Loucy (cell line): ENCODE measurements around the gene NIN.
A peak's percentile ranks its signal among the peaks of the same experiment; 100 is the strongest.

ENCODE experiments used
- H2AFZ ChIP-seq: fragments of 200-600 bp; sonication (generic); 2 replicates; pipeline ENCODE4 v1.6.0; 2016; ENCODE audit warnings: antibody characterized with exemption, mild to moderate bottlenecking, low read length, moderate library complexity
- H3F3A ChIP-seq: fragments of 200-600 bp; 2 replicates; pipeline ENCODE4 v1.6.0; 2016; ENCODE audit warnings: antibody characterized with exemption, low read depth, mild to moderate bottlenecking
- H3K27me3 ChIP-seq: fragments of 200-600 bp; sonication (generic); 2 replicates; pipeline ENCODE4 v1.6.1; 2014; ENCODE audit warnings: low read length, mild to moderate bottlenecking; ENCODE audit not compliant: insufficient read depth, poor library complexity, severe bottlenecking
- H3K36me3 ChIP-seq: fragments of 200-600 bp; sonication (generic); 2 replicates; pipeline ENCODE4 v1.6.1; 2016; ENCODE audit warnings: low read length; ENCODE audit not compliant: insufficient read depth
- H3K4me1 ChIP-seq: fragments of 200-600 bp; sonication (generic); 2 replicates; pipeline ENCODE4 v1.5.1; 2014; ENCODE audit warnings: low read length, mild to moderate bottlenecking; ENCODE audit not compliant: insufficient read depth, poor library complexity, severe bottlenecking
- H3K4me2 ChIP-seq: fragments of 200-600 bp; sonication (generic); 2 replicates; pipeline ENCODE4 v1.6.0; 2014; ENCODE audit warnings: antibody characterized with exemption, low read length, low read depth, mild to moderate bottlenecking; ENCODE audit not compliant: poor library complexity, severe bottlenecking
- H3K4me3 ChIP-seq: fragments of 200-600 bp; sonication (generic); 2 replicates; pipeline ENCODE4 v1.5.1; 2014; ENCODE audit warnings: low read length, mild to moderate bottlenecking, mixed read lengths; ENCODE audit not compliant: poor library complexity, severe bottlenecking
- H3K79me2 ChIP-seq: fragments of 200-600 bp; sonication (generic); 2 replicates; pipeline ENCODE4 v1.6.1; 2014; ENCODE audit warnings: low read length; ENCODE audit not compliant: insufficient read depth
- H3K9ac ChIP-seq: fragments of 200-600 bp; sonication (generic); 2 replicates; pipeline ENCODE4 v1.6.0; 2014; ENCODE audit warnings: mild to moderate bottlenecking, low read depth, low read length, moderate library complexity; ENCODE audit not compliant: poor library complexity, severe bottlenecking
- H3K9me2 ChIP-seq: fragments of 200-600 bp; sonication (generic); replicated peaks from 2 replicates; pipeline ENCODE4 v1.6.1; 2016; ENCODE audit warnings: low read depth, low read length, mixed read lengths
- H3K9me3 ChIP-seq: fragments of 200-600 bp; sonication (generic); 2 replicates; pipeline ENCODE4 v1.6.1; 2014; ENCODE audit warnings: mild to moderate bottlenecking, antibody characterized with exemption, low read length, low read depth; ENCODE audit not compliant: insufficient read depth
- H4K20me1 ChIP-seq: fragments of 200-600 bp; sonication (generic); 2 replicates; pipeline ENCODE4 v1.6.0; 2014; ENCODE audit warnings: antibody characterized with exemption, low read length, mild to moderate bottlenecking; ENCODE audit not compliant: insufficient read depth, poor library complexity, severe bottlenecking
- EZH2phosphoT487 ChIP-seq: fragments of 200-600 bp; IDR thresholded peaks from 2 replicates; pipeline ENCODE4 v1.6.1; 2018; ENCODE audit warnings: antibody characterized with exemption, mild to moderate bottlenecking, moderate library complexity, borderline replicate concordance
- TF ChIP-seq, protein P1 (sequence below): fragments of 200-600 bp; sonication (generic); conservative IDR thresholded peaks from 2 replicates; pipeline ENCODE4 v1.5.1; 2014; ENCODE audit warnings: mild to moderate bottlenecking, antibody characterized with exemption, low read length

The NIN gene

DNA sequence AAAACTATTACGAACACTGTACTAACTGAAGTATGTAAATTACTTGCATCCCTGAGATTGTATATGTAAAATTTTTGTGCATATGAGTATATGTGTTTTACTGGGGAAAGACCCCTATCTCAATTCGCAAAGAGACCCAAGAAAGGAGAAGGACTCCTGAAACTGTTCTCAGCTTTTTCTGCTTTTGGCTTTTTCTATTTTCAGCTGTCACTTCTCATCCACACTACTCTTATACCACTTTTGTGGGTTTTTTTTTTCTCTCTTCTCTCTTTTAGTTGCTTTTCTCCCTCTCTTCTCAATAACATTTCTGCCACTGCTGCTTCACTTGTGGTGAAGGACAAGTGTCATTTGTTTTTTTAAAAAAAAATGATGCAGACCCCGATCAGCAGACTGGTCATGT lies 39.8 kb downstream of the NIN start:
- Histone ChIP-seq H2AFZ (no peak overlapping the region), H4K20me1 (peaks cover 12% of the 10 kb centered on the region), H3K4me3 (no peak overlapping the region), H3K9me2 (no peaks in the 10 kb centered on the region), H3K36me3 (peaks cover 42% of the 10 kb centered on the region), H3K9ac (no peak overlapping the region), H3K27me3 (no peaks in the 10 kb centered on the region), H3K9me3 (no peaks in the 10 kb centered on the region), H3K79me2 (peaks cover 34% of the 10 kb centered on the region), H3F3A (no peaks in the 10 kb centered on the region; the same call in 1 of the 2 replicates), H3K4me1 (peaks cover 71% of the 10 kb centered on the region), H3K4me2 (no peak overlapping the region)
- TF ChIP-seq EZH2phosphoT487, result no peak
- TF ChIP-seq, protein P1, sequence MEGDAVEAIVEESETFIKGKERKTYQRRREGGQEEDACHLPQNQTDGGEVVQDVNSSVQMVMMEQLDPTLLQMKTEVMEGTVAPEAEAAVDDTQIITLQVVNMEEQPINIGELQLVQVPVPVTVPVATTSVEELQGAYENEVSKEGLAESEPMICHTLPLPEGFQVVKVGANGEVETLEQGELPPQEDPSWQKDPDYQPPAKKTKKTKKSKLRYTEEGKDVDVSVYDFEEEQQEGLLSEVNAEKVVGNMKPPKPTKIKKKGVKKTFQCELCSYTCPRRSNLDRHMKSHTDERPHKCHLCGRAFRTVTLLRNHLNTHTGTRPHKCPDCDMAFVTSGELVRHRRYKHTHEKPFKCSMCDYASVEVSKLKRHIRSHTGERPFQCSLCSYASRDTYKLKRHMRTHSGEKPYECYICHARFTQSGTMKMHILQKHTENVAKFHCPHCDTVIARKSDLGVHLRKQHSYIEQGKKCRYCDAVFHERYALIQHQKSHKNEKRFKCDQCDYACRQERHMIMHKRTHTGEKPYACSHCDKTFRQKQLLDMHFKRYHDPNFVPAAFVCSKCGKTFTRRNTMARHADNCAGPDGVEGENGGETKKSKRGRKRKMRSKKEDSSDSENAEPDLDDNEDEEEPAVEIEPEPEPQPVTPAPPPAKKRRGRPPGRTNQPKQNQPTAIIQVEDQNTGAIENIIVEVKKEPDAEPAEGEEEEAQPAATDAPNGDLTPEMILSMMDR, result no peak

DNA sequence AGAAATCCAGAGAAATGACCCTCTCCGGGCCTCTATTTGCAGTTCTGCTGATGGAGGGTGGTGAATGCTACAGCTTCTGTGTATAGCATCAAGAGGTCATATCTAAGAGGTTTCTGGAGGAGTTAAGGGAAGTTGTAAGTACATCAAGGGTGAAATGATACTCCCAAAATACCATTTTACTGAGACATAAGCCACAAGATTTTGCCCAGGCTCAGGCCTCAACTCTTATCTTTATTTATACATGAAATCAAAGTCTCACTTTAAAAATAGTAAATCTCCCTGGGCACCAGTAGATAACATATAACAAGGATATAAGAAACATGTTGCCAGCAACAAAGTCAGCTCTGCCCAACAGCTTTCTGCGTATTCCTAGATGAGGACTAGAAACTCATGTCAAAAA lies 40.4 kb downstream of the NIN start:
- H3K9ac ChIP-seq, result no peak overlapping the region
- H3K4me2 ChIP-seq, result no peak overlapping the region

DNA sequence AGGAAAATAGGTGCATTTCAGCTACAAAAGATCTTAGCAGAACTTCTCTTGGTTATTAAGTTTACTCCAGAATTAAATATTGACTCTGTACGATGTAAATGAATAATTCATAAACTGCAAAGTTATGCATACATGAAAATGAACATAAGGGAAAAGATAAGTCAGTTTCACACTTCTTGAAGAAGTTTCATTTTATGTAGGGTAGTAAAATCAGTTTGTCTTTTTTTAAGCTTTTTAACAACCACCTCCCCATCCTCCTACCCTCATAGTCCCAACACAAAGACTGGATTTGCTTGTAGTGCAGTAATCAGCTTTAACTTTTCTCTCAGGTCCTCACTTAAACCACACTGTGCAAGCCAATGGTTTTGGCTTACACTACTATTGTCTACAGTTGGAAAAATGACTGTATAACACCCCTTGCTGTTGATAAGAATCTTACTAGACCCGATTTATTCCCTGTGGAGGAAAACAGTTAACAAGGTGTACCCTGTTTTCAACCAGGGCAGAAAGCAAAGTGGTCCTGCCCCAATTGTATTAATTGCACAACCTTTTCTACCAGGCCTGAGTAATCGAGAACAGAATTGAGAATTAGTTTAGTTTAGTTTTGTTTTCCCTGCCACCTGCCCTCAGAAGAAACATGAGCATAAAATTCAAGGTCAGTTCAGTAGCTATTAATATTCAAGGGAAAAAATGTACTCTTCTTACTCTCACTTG lies 44.1 kb downstream of the NIN start:
- Histone ChIP-seq H3K9ac (no peak overlapping the region), H3K9me3 (no peaks in the 10 kb centered on the region), H3K36me3 (peaks cover 56% of the 10 kb centered on the region), H4K20me1 (peaks cover 3% of the 10 kb centered on the region), H3K4me1 (peaks cover 53% of the 10 kb centered on the region), H3F3A (no peaks in the 10 kb centered on the region; the same call in 1 of the 2 replicates), H3K79me2 (0 out of 2 replicates have a peak, but pooled peaks cover 3% of the 10 kb centered on the region), H3K9me2 (no peaks in the 10 kb centered on the region), H2AFZ (no peak overlapping the region), H3K27me3 (no peaks in the 10 kb centered on the region), H3K4me3 (no peak overlapping the region), H3K4me2 (peak overlapping the region; percentile 26)
- TF ChIP-seq, protein P1, result no peak
- TF ChIP-seq EZH2phosphoT487, result no peak

More for the DNA sequence above, 40.4 kb downstream of the NIN start:
- no peaks in the 10 kb centered on the region for H3K9me2 ChIP-seq
- H2AFZ ChIP-seq, result no peak overlapping the region
- TF ChIP-seq, protein P1, result no peak
- no peak for TF ChIP-seq EZH2phosphoT487
- no peaks in the 10 kb centered on the region; the same call in 1 of the 2 replicates for H3F3A ChIP-seq
- peaks cover 28% of the 10 kb centered on the region for H3K79me2 ChIP-seq
- H3K4me1 ChIP-seq, result peaks cover 77% of the 10 kb centered on the region
- H4K20me1 ChIP-seq, result peaks cover 12% of the 10 kb centered on the region
- H3K4me3 ChIP-seq, result no peak overlapping the region
- no peaks in the 10 kb centered on the region for H3K9me3 ChIP-seq
- H3K36me3 ChIP-seq, result peaks cover 45% of the 10 kb centered on the region
- no peaks in the 10 kb centered on the region for H3K27me3 ChIP-seq
